Subcutaneous adipose tissue (tissue), 4 donors: ENCODE measurements around the gene SBF2. TPM values are rescaled to one million over a fixed set of nuclear protein-coding genes. Genes with fewer than 3 reads are reported as not detected.

ENCODE experiments used
- CTCF ChIP-seq: fragments of 450-650 bp; IDR thresholded peaks from one replicate; pipeline ENCODE4 v1.5.1; 2016; ENCODE audit warnings: low read depth, mild to moderate bottlenecking, control low read depth, antibody characterized with exemption, moderate library complexity
- total RNA-seq, 4 donors: library from RNA; depleted of rRNA; stranded (reverse); fragments of >200 nt; gene quantifications; one replicate each; pipeline ENCODE4 v1.1.0, GENCODE V29; 2016

The SBF2 gene
- total RNA-seq, 4 donors from 2014 or later: 87.2 to 103 (median 97.3) TPM

- no peak for TF ChIP-seq CTCF
Observed at GRCh38 chr11:10303558-10304363, 9.7 kb upstream of the SBF2 start.

GRCh38 chr11:10302744-10303557 is 8.9 kb upstream of the SBF2 start:
- TF ChIP-seq CTCF: no peak

- TF ChIP-seq CTCF: no peak
Observed at GRCh38 chr11:10302359-10302743, 8.3 kb upstream of the SBF2 start.

DNA sequence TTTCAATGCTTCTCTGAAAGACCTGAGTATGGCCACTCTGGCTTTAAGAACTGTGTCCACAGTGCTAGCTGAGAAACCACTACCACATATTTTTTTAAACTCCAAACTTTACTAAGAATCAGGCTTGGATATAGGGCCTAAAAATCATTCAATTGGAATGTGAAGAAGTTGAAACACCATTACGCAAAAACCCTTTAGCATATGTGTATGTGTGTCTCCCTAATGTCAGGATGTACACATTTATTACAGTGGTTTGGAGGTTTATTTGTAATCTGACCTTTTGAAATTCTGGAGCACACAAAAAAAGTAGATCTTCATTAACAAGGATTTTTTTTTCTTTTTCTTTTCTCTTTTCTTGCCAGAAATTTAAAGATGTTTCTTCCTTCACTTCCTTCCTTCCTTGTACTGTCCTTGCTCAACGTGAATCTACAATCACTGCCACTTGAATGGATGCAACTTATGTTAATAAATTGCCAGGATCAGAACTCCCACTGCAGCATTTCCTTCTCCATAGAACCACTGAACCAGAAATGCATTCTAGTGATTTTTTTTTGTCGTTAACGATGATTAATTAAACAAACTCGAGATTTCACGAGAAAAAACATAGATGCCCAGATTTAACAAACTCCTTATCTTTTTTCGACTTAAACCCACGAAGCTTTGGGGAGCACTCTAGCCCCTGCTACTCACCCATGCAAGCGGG is 7.8 kb upstream of the SBF2 start:
- no peak for TF ChIP-seq CTCF

GRCh38 chr11:10298342-10298741 is 4.3 kb upstream of the SBF2 start:
- TF ChIP-seq CTCF: no peak

DNA sequence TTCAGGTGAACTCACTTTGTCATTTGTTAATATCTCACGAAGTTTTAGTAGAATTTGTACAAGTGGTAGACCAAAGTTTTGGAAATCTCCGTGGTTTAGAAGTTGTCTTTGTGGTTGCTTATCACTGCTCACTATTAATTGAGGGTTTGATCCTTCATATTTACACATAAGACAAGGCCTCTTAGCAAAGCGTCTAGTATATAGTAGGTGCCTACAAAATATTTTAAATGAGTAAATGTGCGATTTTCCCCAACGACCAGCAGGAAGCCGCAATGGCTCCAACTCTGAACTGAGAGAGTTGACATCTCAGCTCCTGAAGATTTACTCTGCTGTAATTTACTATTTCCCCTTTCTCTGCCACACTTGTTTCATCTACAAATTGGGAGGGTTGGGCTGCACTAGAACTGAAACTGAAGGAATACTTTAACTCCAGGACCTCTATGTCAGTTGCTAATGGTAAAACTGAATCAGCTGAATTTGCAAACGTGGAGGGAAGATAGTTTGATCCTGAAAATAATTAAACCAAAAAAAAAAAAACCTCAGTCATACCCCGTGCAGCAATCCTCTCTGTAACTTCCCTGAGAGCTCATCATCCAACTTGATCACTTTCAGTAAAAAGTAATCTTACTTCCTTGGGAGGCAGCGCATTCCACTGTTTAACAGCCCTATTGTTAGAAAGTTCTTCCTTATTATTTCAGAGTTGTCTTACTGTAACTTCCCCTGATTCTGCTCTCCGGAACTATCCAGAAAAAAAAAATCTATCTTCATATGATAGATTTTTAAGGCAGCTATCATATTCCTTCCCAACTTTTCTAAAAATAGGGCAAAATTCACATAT is 1.3 kb upstream of the SBF2 start:
- TF ChIP-seq CTCF: no peak
